ENCODE data around the gene REV1. TPM values are rescaled to one million over a fixed set of nuclear protein-coding genes. Genes with fewer than 3 reads are reported as not detected.

The REV1 gene
- total and polyA plus RNA-seq, 2 experiments from 2014 or later, result 32.9 to 46.7 TPM

DNA sequence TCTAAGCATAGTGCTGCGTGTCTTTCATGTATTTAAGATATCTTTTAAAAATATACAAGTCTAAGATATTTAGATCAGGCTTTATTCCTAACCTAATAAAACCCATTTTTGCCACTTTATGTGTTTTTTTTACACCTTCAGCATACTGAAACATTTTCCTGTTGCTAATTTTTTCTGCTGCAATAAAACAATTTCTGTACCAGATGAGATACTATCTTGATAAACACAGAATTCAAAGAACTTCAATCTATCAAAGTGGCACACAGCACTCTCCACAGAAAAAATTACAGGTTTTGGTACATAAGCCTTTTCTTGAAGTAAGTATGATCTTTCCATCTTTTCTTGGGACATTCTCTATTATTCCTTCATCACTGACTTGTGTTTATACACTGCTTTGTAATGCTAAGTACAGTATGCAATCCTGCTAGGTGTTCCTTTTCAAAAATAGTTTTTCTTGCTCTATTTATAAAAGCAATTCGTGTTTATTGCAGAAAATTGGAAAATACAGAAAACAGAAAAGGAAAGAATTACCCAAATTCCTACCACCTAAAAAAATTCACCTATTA is 16.2 kb downstream of the REV1 start:
- Mint-ChIP-seq H3K9me3 (peaks cover 19% of the 10 kb centered on the region), H3K27me3 (ENCODE audit: insufficient read depth, low read depth, poor library complexity) (peaks cover 3% of the 10 kb centered on the region), H3K4me1 (peaks cover 55% of the 10 kb centered on the region), H3K4me3 (no peak overlapping the region), H3K27ac (no peak overlapping the region), H3K36me3 (ENCODE audit: low read depth) (peaks cover 20% of the 10 kb centered on the region)
- no peak for TF ChIP-seq NANOG (IDR thresholded peaks at IDR 0.05; ENCODE audit: borderline replicate concordance)
- TF ChIP-seq CREB1 (CRISPR knock-in tag; IDR thresholded peaks at IDR 0.05; ENCODE audit: low read depth), result no peak
- TF ChIP-seq, protein P1, sequence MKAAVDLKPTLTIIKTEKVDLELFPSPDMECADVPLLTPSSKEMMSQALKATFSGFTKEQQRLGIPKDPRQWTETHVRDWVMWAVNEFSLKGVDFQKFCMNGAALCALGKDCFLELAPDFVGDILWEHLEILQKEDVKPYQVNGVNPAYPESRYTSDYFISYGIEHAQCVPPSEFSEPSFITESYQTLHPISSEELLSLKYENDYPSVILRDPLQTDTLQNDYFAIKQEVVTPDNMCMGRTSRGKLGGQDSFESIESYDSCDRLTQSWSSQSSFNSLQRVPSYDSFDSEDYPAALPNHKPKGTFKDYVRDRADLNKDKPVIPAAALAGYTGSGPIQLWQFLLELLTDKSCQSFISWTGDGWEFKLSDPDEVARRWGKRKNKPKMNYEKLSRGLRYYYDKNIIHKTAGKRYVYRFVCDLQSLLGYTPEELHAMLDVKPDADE (IDR thresholded peaks at IDR 0.05), result no peak
- TF ChIP-seq CTCF (conservative IDR thresholded peaks at IDR 0.05; ENCODE audit: low read depth in 2 of 2), result no peak
- no peak for TF ChIP-seq ZNF331 (CRISPR knock-in tag; IDR thresholded peaks at IDR 0.05; ENCODE audit: low read depth)
- TF ChIP-seq EZH2 (IDR thresholded peaks at IDR 0.05; ENCODE audit: low read depth, unreplicated experiment), result no peak
- no peak for TF ChIP-seq JUNB (IDR thresholded peaks at IDR 0.05; ENCODE audit: unreplicated experiment)
- no peak for TF ChIP-seq STAT1 (IDR thresholded peaks at IDR 0.05; ENCODE audit: unreplicated experiment)
- TF ChIP-seq ZNF462 (CRISPR knock-in tag; IDR thresholded peaks at IDR 0.05), result no peak
- no peak for TF ChIP-seq POLR2AphosphoS5 (IDR thresholded peaks at IDR 0.05; ENCODE audit: low read depth)
- TF ChIP-seq REST (IDR thresholded peaks at IDR 0.05; ENCODE audit: unreplicated experiment), result no peak
- TF ChIP-seq EZH2phosphoT487 (IDR thresholded peaks at IDR 0.05; ENCODE audit: unreplicated experiment), result no peak
- TF ChIP-seq ZNF114 (CRISPR knock-in tag; IDR thresholded peaks at IDR 0.05), result no peak
- Histone ChIP-seq H3K4me2 (peak overlapping the region; percentile 44), H3F3A (replicated peaks; ENCODE audit: low read depth) (no peaks in the 10 kb centered on the region), H3K36me3 (ENCODE audit: insufficient read depth) (no peaks in the 10 kb centered on the region), H4K20me1 (replicated peaks; ENCODE audit: insufficient read depth) (no peaks in the 10 kb centered on the region), H3K4me1 (ENCODE audit: insufficient read depth) (peaks cover 55% of the 10 kb centered on the region), H3K9me2 (ENCODE audit: insufficient read depth) (no peaks in the 10 kb centered on the region), H3K27me3 (ENCODE audit: insufficient read depth) (no peaks in the 10 kb centered on the region), H3K27ac (ENCODE audit: low read depth) (peak overlapping the region; percentile 33), H3K4me3 (no peak overlapping the region), H3K79me2 (replicated peaks; ENCODE audit: insufficient read depth) (peaks cover 97% of the 10 kb centered on the region), H2AFZ (no peak overlapping the region)
- ATAC-seq (no peak), DNase-seq (ENCODE audit: low spot score) (no peak)

Data from GM23338 (cell line).